Measurements from ENCODE around the gene PPIP5K1.
"Not testable (repeated sequence)": the region's sequence is repeated elsewhere in the genome, so short reads cannot be mapped to it uniquely, and the experiment has no call there.

Gene PPIP5K1
- 10.5 to 11.6 reads per million in 2 experiments for total RNA-seq

DNA sequence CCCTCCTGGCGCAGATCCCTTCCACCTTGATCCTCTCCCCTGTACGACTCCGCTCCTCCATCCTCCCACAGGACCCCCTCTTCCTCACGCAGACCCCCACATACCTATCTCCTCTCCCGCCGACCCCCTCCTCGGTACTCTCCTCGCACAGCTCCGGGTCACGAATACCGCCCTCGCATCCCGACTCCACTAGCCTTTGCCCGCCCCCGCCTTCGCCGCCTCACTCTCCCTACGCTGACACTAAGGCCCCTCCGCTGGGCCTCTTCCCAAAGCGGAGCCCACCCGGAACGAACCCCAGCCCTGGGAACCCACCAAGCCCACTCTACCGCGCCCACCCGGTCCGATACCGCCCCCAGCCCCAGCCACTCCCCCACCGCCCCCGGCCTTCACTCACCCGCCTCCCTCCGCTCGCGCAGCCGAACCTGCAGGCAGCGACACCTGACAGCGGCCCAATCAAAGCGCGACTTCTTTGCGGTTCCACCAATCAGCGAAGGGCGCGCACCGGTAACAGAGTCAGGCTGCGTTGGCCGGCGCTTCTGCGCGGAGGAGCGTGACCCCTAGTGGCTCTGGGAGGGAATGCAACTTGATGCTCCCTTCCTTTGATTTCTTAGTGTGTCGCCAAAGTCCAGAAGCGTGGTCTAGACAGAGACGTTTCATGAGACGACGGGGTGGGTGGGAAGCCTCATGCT is at the start of gene PPIP5K1:
Gene PPIP5K1 (minus strand): TSS at position 431 of the 689 bp plus-strand sequence. CDS start 5,704 bp downstream, outside the sequence.
- not testable (repeated sequence) for DNase-seq (ENCODE audit: low read depth)

DNA sequence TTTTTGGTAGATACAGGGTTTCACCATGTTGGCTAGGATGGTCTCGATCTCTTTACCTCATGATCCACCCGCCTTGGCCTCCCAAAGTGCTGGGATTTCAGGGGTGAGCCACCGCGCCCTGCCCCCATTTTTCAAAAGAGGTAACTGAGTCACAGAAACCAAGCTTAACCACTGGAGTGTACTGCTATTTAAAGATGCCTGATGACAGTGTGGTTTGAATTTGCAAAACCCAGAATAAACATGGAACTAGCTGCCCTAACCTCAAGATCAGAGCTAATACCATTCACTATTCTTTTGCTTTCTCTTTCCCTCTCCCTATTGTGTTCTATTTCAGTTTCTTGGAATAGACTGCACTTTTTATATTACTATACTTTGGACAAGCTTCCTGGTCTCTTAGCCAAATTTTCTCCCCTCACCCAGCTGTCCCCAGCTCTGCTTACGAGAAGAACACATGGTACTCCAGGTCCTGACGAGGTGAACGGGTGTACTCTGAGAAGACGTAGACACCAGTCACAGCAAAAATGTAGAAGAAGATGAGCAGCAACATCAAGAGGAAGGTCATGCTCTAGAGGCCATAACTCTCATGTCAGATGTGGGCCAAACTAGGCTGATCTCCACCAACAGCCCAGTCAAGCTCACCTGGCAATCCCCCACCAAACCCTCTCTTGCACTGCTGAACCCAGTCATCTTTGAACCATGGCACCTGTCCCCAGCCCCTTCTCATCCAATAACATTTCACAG is 48.6 kb upstream of the PPIP5K1 start:
- not testable (repeated sequence) for DNase-seq (ENCODE audit: low read depth)

DNA sequence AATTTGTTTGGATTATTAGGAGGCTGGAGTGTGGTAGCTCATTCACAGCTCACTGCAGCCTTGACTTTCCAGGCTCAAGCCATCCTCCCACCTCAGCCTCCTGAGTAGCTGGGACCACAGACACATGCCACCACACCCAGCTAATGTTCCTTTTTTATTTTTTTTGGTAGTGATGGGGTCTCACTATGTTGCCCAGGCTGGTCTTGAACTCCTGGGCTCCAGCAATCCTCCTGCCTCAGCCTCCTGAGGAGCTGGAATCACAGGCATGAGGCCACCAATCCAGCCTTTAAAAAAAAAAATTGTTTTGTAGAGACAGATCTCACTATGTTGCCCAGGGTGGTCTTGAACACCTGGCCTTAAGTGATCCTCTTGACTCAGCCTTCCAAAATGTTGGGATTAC is 36.9 kb upstream of the PPIP5K1 start:
- DNase-seq (ENCODE audit: low read depth) = not testable (repeated sequence)

DNA sequence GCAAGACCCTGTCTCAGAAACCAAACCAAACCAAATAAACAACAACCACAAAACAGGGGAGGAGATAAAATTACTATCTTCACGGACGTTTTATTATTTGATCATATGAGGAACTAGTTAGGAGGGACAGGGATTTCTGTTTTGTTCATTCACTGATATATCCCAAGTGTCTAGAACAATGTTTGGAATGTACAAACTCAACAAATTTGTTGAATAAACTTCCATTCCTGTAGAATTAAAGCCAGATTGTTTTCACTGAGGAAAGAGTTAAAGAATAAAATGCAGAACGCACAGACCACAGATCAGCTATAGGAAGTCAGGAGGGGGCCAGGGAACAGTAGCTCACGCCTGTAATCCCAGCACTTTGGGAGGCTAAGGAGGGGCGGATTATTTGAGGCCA is 35.1 kb upstream of the PPIP5K1 start:
- no peak for DNase-seq (ENCODE audit: low read depth)

DNA sequence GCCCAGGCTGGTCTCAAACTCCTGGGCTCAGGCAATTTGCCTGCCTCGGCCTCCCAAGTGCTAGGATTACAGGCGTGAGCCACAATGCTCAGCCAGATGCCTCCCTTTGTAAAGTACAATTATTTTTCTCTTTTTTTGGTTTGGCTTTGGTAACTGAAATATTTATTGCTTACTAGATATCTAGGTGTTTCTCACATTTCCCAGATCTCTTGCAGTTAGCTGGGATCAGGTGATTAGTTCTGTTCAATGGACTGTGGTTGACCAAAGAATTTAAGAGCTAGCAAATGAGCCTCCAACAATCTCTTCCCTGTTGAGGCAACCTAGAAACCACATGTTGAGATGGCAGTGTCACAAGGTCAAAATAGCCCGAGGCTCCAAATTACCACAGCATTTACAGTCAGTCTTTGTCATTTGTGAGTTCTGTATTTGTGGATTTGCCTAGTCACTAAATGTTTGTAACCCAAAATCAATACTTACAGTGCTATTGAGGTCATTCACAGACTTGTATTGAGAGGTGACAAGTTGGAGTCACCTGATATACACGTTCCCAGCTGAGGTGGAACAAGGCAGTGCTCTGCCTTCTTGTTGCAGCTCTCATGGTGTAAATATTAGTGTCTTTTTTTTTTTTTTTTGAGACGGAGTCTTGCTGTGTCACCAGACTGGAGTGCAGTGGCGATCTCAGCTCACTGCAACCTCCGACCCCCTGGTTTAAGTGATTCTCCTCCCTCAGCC is 32.2 kb upstream of the PPIP5K1 start:
- DNase-seq (ENCODE audit: low read depth) = not testable (repeated sequence)

DNA sequence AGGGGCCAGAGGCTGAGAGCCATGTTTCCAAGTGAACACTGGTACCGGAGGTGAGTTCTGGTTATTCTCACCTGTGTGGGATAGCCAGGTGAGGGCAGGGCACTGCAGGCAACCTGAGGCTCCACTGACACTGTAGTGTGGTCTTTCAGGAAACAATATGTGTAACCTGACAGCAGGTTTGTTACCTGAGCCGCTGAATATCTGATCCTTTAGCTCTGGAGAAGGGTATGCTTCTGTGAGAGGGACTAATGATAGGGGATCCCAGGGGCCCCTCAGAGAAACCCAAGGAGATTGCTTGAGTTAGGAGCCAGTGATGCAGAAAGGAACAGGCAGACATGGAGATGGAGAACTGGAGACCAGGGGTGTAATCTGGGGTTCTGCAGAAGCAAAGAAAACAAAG is 28.7 kb upstream of the PPIP5K1 start, which contains the start of gene STRC:
Gene STRC (minus strand): TSS at position 101 of the 400 bp plus-strand sequence. CDS start 78 bp downstream, at position 23.
- not testable (repeated sequence) for DNase-seq (ENCODE audit: low read depth)

DNA sequence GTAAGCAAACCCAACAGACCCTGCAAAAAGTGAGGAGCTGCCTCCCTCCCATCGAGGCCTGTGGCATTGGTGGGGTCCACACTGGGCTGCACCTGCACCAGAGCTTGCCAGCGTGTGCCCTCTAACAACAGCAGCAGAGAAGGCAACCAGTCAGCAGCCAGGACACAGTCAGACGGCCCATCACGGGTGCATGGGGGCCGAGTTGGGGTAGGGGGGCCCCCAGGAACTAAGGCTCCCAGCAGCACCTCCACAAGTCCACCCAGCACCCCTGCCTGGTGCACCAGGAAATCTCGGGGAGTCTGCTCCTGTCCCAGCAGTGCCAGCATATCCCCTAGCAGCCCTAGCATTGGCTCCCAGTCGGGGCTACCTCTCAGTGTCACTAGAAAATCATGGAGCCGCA is 27.7 kb upstream of the PPIP5K1 start:
- DNase-seq (ENCODE audit: low read depth) = not testable (repeated sequence)

DNA sequence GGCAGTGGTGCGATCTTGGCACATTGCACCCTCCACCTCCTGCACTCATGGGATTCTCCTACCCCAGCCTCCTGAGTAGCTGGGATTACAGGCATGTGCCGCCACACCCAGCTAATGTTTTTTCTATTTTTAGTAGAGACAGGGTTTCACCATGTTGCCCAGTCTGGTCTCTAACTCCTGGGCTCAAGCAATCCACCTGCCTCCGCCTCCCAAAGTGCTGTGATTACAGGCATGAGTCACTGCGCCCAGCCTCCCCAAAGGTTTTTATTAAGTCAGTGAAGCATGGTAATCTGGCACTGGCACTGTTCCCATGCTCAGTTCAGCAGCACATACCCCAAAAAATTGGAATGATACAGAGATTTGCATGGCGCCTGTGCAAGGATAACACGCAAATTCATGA is 12.2 kb upstream of the PPIP5K1 start:
- DNase-seq (ENCODE audit: low read depth) = not testable (repeated sequence)

DNA sequence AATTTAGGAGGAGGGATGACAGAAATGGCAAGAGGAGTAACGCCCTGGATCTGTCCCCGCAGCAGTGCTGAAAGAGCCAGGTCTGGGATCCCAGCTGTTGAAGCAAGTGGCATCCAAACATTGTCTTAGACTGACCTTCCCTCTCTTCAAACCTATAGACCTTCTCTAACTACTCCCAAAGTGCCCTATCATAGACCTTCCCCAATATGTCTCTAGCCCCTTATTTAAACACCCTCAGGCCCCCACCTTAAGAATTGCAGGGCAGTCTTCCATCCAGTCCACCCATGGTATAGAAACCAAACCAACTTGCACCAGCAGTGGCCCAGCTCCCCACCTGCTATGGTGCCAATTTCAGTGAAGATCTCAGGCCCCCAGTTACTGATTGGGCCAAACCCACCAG is 10.2 kb upstream of the PPIP5K1 start:
- DNase-seq (ENCODE audit: low read depth) = not testable (repeated sequence)

DNA sequence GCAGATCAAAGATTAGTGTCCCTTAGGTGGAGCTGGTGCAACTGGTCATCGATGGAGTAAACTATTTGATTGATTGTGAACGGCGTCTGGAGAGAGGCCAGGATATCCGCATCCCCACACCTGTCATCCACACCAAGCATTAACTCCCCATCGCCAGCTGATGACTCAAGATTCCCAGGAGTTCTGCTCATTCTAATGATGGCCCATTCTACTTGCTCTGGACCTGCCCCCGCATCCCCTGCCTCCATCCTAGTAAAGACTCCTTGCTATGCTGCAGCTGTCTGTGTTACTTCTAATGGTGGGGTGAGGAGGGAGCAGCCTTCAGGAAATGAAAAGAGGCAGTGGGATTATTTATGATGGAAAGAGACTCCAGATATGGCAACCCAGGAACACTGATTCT is 9.1 kb upstream of the PPIP5K1 start:
- DNase-seq (ENCODE audit: low read depth) = not testable (repeated sequence)

DNA sequence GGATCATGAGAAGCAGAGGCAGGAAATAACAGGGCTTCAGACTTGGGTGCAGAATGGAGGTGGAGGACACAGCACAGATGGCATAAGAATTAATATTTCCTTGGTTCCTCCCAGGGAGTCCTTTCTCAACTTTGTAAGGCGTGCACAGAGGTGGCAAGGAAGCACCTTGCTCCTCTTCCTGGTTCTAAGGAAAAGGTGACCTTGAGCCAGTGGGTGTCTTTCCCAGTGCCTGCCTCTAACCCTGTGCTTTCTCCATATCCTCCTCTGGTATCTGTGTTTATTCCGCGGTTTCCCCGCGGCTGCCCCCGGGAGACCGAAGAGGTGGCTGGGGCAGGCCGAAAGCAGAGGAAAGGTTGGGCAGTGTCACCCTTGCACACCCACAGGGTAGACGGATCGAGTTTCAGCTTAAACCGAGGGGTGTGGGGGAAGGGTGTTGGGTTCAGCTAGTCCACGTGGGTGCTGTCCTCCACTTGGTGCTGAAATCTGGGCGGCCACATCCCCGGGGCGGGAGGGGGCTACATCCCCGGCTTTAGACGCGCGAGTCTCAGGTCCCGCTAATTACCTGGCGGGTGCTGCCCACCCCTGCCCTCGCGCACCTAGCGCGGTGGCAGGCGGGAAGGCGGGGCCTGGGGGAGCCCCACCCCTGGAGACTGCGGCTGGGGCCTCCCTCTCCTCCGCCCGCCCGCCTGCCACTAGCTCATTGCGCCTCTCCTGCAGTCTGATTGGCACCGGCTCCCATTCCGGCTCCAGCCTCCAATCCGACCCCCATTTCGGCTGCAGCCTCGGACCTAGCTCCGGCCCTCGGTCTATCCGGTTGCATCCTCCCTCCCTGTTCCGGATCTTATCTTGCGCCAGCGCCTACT is 3.6 kb upstream of the PPIP5K1 start, which contains the start of gene CKMT1B:
Gene CKMT1B (plus strand): TSS at position 700 of the 863 bp plus-strand sequence. CDS start 192 bp downstream, outside the sequence.
- not testable (repeated sequence) for DNase-seq (ENCODE audit: low read depth)

DNA sequence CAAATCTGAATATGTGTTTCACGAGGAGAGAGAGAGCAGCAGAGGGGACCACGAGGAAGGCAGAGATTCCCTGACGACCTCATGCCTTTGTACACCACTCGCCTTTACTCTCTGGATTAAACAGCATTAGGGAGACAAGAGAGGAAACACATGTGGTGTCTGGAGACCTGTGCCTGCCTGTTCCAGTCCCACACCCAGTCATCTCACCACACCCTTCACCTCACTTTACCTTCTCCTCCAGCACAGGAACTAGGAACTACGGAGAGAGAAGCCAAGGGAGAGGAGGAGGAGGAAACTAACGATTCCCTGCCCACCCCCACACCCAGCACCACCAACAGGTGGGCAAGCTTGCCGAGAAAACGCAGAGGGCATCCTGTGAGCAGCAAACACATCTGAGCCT is 2.8 kb upstream of the PPIP5K1 start:
- not testable (repeated sequence) for DNase-seq (ENCODE audit: low read depth)

DNA sequence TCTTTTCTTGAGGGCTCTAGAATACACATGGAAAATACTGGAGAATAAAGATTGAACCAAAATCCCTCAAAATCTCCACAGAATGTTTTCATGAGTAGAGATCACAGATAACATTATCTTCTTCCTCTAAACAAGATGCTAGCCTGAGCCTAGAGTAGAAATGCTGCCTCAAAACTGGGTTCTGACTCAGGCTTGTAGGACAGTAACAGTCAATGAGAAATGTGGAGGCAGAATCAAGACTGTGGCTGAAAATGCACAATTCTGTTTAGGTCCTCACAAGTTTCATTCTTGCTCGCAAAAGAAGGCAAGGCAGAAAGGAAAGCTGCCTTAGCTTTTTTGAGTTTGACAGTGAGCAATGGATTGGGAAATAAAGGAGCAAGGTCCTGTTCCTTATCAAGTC is 15.4 kb downstream of the PPIP5K1 start:
- DNase-seq (ENCODE audit: low read depth) = not testable (repeated sequence)

DNA sequence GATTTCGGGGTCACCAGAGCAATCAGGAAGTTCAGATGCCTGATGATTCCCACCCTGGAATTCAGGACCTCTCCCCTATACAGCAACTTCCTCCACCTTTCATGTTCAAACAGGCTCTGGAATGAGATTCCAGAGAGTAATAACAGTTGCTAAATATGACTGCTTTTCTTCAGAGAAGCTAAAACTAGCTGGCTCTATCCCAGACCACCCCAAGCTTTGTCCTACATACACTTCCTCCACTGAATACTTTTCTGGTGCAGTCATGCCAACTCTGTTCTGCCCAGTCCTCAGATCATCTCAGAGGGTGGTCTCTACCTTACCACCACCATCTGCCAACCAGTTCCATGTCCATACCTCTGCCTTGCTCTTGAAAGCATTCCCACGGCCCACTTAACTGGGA is 23.4 kb downstream of the PPIP5K1 start:
- DNase-seq (ENCODE audit: low read depth) = not testable (repeated sequence)

DNA sequence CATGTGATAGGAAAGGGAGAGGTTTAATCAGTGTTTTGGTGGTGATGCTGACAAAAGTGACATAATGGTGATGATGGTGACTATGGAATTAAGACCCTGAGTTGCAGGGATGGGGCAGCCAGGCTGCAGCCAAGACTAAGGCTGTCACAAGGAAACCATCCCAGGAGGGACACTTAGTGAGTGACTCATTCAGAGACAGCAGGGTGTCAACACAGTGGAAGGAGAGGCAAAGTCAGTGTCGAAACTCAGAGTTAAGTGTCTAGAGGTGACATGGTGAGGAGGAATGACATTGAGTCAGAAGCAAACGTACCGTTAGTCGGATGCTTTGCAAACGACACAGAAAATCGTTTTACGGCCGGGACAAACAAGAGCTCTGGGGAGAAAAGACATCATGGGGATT is 26.2 kb downstream of the PPIP5K1 start:
- not testable (repeated sequence) for DNase-seq (ENCODE audit: low read depth)

DNA sequence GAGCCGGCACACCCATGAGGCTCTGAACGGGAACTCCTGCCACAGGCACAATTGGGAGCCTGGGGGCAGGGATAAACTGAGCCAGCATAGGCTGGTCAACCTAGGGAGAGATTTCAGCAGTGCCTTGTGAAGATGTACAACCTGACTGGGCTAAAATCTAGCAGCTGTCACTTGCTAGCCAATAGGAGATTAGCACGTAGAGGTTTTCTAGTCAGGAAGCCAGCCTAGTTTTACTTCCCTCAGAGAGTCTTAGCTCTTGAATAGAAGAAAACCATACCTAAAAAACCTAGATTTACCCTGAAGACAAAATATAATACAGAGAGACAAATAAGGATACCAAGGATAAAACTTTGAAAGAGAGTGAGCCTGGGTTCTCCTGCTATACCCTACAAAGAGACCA is 27.3 kb downstream of the PPIP5K1 start:
- not testable (repeated sequence) for DNase-seq (ENCODE audit: low read depth)

DNA sequence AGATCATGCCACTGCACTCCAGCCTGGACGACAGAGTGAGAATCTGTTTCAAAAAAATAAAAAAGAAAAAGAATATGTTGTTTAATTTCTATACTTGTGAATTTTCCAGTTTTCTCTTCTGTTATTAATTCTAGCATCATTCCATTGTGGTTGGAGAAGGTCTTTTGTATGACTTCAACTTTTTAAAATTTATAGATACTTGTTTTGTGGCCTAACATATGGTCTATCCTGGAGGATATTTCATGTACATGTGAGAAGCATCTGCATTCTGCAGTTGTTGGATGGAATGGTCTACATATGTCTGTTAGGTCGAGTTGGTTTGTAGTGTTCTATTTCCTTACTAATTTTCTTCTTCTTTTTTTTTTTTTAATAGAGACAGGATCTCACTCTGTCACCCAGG is 37.0 kb downstream of the PPIP5K1 start:
- DNase-seq (ENCODE audit: low read depth) = no peak

DNA sequence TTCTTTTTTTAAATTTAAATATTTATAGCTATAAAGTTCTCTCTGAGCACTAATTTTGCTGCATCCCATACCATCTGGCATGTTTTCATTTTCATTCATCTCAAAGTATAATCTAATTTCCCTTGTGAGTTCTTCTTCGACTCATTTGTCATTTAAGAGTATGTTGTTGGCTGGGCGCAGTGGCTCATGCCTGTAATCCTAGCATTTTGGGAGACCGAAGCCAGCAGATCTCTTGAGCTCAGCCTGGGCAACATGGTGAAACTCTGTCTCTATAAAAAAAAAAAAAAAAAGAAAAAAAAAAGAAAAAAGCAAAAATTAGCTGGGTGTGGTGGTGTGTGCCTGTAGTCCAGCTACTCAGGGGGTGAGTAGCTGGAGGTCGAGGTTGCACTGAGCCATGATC is 37.8 kb downstream of the PPIP5K1 start:
- DNase-seq (ENCODE audit: low read depth) = no peak

DNA sequence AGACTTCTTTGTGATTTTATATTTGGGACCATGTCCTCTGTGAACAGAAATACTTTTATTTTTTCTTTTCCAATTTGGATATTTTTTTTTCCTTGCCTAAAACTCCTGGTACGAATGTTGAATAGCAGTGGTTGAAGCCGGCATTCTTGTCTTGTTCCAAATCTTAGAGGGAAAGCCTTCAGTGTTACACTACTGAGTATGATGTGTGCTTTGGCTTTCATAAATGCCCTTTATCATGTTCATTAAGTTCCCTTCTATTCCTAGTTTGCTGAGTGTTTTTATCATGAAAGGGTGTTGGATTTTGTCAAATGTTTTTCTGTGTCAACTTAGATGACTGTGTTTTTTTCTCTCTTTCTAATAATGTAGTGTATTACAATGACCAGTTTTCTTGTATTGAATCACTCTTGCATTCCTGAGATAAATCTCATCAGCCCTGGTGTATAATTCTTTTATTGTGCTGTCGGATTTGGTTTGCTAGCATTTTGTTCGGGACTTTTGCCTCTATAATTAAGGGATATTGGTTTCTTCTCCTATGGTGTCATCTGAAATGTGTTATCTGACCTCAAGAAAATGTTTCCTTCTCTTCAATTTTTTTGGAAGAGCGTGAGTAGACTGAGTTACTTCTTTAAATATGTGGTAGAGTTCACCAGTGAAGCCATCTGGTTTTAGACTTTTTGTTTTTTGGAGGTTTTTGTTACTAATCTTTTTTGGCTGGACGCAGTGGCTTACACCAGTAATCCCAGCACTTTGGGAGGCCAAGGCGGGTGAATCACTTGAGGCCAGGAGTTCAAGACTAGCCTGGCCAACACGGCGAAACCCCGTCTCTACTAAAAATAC is 39.3 kb downstream of the PPIP5K1 start:
- no peak for DNase-seq (ENCODE audit: low read depth)

DNA sequence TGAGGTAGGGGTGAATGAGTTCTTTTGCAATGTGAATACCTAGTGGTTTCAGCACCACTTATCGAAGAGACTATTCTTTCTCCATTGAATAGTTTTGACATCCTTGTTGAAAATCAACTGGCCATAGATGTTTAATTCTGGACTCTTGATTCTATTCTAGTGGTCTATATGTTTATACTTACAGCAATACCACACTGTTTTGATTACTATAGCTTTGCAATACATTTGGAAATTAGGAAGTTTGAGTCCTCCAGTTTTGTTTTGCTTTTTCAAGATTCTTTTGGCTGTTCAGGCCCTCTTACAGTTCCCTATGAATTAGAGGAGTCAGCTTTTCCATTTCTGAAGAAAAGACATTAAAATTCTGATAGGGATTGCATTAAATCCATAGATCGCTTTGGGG is 42.5 kb downstream of the PPIP5K1 start:
- DNase-seq (ENCODE audit: low read depth) = no peak

Measured in T follicular helper cell (primary cell).